Measurements from ENCODE around the gene MYO5A.
A peak's percentile ranks its signal among the peaks of the same experiment; 100 is the strongest.

The MYO5A gene

DNA sequence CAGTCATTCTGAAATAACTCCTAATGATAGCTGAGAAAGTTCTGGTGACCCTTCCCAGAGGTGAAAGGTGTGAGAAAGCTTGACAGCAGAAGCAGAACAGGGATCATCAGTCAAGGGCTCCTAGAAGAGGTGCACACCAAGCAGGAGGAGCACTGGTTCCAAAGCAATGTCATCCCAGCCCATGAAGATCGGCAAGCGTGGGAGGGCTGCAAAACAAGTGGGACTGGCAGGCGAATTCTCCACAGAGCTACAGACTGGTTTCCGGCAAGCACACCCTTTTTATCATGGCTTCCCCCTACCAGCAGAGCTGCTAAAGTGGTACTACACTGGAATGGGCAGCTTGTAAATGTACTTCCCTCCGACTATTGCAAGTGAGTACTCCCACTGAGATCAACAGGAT lies 170.7 kb downstream of the MYO5A start:
- H3K79me1 ChIP-seq (ENCODE audit: low read length) = no peaks in the 10 kb centered on the region
- H2BK5ac ChIP-seq (ENCODE audit: low read length) = no peak overlapping the region
- no peak overlapping the region for H2BK120ac ChIP-seq (ENCODE audit: low read depth, low read length)
- no peak overlapping the region for H2AK5ac ChIP-seq (ENCODE audit: low read length)
- WGBS (ENCODE audit: extremely low coverage, insufficient coverage, low lambda C conversion rate) = no CpG with 5 or more reads among the region's 5 CpGs
- H3K4me1 ChIP-seq (ENCODE audit: control insufficient read depth, low read depth, low read length) = no peaks in the 10 kb centered on the region
- H3K56ac ChIP-seq (ENCODE audit: low read length) = no peak overlapping the region
- no peak overlapping the region for H3K4me3 ChIP-seq (ENCODE audit: low read length)
- no peaks in the 10 kb centered on the region for H3K79me2 ChIP-seq (ENCODE audit: control insufficient read depth, insufficient read depth, low read length)
- DNase-seq = no peak
- no peaks in the 10 kb centered on the region for H3K36me3 ChIP-seq (ENCODE audit: control insufficient read depth, insufficient read depth, low read length)
- H3K9ac ChIP-seq (ENCODE audit: low read length) = no peak overlapping the region
- H3K4me2 ChIP-seq (ENCODE audit: low read length) = no peak overlapping the region
- H2BK15ac ChIP-seq (replicated peaks; ENCODE audit: low read depth) = no peak overlapping the region
- H3K27me3 ChIP-seq (ENCODE audit: insufficient read depth, low read length, poor library complexity) = no peaks in the 10 kb centered on the region
- H4K8ac ChIP-seq (ENCODE audit: low read depth, low read length) = no peak overlapping the region
- H3K4ac ChIP-seq (ENCODE audit: low read depth, low read length) = no peak overlapping the region
- no peak overlapping the region for H3K18ac ChIP-seq (ENCODE audit: low read length)
- H3K23ac ChIP-seq (ENCODE audit: low read length) = no peak overlapping the region
- no peak overlapping the region for H3K27ac ChIP-seq (ENCODE audit: low read depth, low read length)
- no peak overlapping the region for H4K5ac ChIP-seq (ENCODE audit: low read length)

DNA sequence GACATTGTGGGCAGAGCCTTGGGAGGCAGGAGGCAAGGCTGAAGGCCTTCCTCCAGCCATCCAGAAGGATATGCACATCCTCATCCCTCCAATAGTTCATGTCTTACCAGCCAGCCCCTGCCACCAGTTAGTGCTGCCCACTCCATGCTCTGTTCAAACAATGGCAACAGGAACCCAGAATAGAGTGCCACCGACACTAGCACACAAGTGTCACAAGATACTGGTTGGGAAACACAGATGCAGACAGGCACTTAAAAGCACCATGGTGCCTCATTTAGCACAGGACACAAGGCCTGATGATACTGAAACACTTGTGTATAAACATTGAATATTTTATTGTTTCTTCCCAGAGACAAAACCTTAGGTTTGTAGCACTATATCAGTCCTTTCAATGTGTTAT lies 176.6 kb downstream of the MYO5A start:
- H3K23ac ChIP-seq (ENCODE audit: low read length) = no peak overlapping the region
- no peak overlapping the region for H4K5ac ChIP-seq (ENCODE audit: low read length)
- H2BK15ac ChIP-seq (replicated peaks; ENCODE audit: low read depth) = no peak overlapping the region
- H3K4ac ChIP-seq (ENCODE audit: low read depth, low read length) = no peak overlapping the region
- no peak overlapping the region for H3K4me2 ChIP-seq (ENCODE audit: low read length)
- H2AK5ac ChIP-seq (ENCODE audit: low read length) = no peak overlapping the region
- H3K9ac ChIP-seq (ENCODE audit: low read length) = no peak overlapping the region
- H4K8ac ChIP-seq (ENCODE audit: low read depth, low read length) = no peak overlapping the region
- no peak overlapping the region for H3K4me3 ChIP-seq (ENCODE audit: low read length)
- no peaks in the 10 kb centered on the region for H3K79me1 ChIP-seq (ENCODE audit: low read length)
- no peak overlapping the region for H3K27ac ChIP-seq (ENCODE audit: low read depth, low read length)
- no peaks in the 10 kb centered on the region for H3K36me3 ChIP-seq (ENCODE audit: control insufficient read depth, insufficient read depth, low read length)
- H2BK120ac ChIP-seq (ENCODE audit: low read depth, low read length) = no peak overlapping the region
- WGBS (ENCODE audit: extremely low coverage, insufficient coverage, low lambda C conversion rate) = no CpG with 5 or more reads among the region's 1 CpG
- no peaks in the 10 kb centered on the region for H3K27me3 ChIP-seq (ENCODE audit: insufficient read depth, low read length, poor library complexity)
- no peak overlapping the region for H2BK5ac ChIP-seq (ENCODE audit: low read length)
- H3K79me2 ChIP-seq (ENCODE audit: control insufficient read depth, insufficient read depth, low read length) = no peaks in the 10 kb centered on the region
- H3K18ac ChIP-seq (ENCODE audit: low read length) = no peak overlapping the region
- no peak overlapping the region for H3K56ac ChIP-seq (ENCODE audit: low read length)
- no peak for DNase-seq
- H3K4me1 ChIP-seq (ENCODE audit: control insufficient read depth, low read depth, low read length) = no peaks in the 10 kb centered on the region

DNA sequence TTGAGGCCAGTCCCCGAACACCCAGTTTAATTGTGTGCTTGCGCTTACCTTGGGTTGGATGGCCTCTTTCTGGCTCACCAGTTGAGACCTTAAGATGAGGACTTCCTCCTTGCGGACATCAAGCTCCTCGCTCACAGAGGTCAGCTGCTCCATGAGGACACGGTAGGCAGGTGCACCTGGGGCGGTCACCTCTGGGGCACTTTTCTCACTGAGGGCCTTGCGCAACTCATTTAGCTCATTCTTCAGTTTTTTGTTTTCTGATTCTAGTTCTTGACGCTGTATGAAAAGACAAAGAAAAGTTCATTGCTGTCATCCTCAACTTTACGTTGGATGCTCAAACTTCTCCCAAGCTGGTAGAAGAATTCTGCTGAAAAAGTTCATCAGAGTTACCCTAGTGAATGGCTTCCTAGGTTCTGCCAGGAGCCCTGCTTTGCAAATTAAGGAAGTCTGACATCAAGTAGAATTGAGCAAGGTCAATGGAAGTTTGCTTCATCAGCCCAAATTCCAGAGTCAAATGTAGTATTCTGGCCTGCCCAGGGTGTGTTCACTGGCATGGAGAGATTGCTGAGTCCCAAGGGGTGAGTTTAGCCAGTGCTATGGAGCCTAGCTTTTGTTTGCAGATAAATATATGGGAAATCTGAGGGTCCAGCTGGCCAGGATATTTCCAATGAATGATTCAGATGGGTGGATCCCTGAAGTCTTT lies 177.3 kb downstream of the MYO5A start:
- no peak overlapping the region for H4K5ac ChIP-seq (ENCODE audit: low read length)
- no peak for DNase-seq
- no peaks in the 10 kb centered on the region for H3K79me2 ChIP-seq (ENCODE audit: control insufficient read depth, insufficient read depth, low read length)
- H4K8ac ChIP-seq (ENCODE audit: low read depth, low read length) = no peak overlapping the region
- H3K9ac ChIP-seq (ENCODE audit: low read length) = no peak overlapping the region
- H2BK5ac ChIP-seq (ENCODE audit: low read length) = no peak overlapping the region
- no peak overlapping the region for H3K4ac ChIP-seq (ENCODE audit: low read depth, low read length)
- H3K4me3 ChIP-seq (ENCODE audit: low read length) = no peak overlapping the region
- H3K4me2 ChIP-seq (ENCODE audit: low read length) = no peak overlapping the region
- no peaks in the 10 kb centered on the region for H3K4me1 ChIP-seq (ENCODE audit: control insufficient read depth, low read depth, low read length)
- H2BK15ac ChIP-seq (replicated peaks; ENCODE audit: low read depth) = no peak overlapping the region
- no peak overlapping the region for H3K27ac ChIP-seq (ENCODE audit: low read depth, low read length)
- no peak overlapping the region for H3K56ac ChIP-seq (ENCODE audit: low read length)
- H3K23ac ChIP-seq (ENCODE audit: low read length) = no peak overlapping the region
- no peak overlapping the region for H2BK120ac ChIP-seq (ENCODE audit: low read depth, low read length)
- no peak overlapping the region for H2AK5ac ChIP-seq (ENCODE audit: low read length)
- no peaks in the 10 kb centered on the region for H3K27me3 ChIP-seq (ENCODE audit: insufficient read depth, low read length, poor library complexity)
- no peaks in the 10 kb centered on the region for H3K79me1 ChIP-seq (ENCODE audit: low read length)
- H3K18ac ChIP-seq (ENCODE audit: low read length) = no peak overlapping the region
- H3K36me3 ChIP-seq (ENCODE audit: control insufficient read depth, insufficient read depth, low read length) = no peaks in the 10 kb centered on the region
- WGBS (ENCODE audit: extremely low coverage, insufficient coverage, low lambda C conversion rate) = no CpG with 5 or more reads among the region's 9 CpGs

DNA sequence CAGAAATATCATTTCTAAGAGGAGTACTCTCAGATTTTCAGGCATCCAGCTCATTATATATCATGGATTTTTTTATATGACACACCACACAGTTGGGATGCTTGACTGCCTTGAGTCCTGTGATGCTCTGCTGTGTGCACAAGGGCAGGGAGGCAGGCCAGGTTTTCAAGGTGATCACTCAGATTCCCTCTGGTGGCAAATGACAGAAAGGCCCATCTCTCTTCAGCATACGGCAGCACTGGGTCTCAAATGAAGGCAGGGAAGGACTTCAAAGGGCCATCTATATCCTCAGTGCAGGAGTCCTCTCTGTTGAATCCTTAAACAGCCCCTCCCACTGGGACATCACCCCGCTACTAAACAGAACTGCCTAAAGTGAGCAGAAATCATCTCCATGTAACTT lies 178.3 kb downstream of the MYO5A start:
- H4K5ac ChIP-seq (ENCODE audit: low read length) = no peak overlapping the region
- H3K9ac ChIP-seq (ENCODE audit: low read length) = no peak overlapping the region
- H3K23ac ChIP-seq (ENCODE audit: low read length) = no peak overlapping the region
- H2BK15ac ChIP-seq (replicated peaks; ENCODE audit: low read depth) = no peak overlapping the region
- H3K4me1 ChIP-seq (ENCODE audit: control insufficient read depth, low read depth, low read length) = no peaks in the 10 kb centered on the region
- no peak overlapping the region for H2BK120ac ChIP-seq (ENCODE audit: low read depth, low read length)
- H3K79me2 ChIP-seq (ENCODE audit: control insufficient read depth, insufficient read depth, low read length) = no peaks in the 10 kb centered on the region
- no peak overlapping the region for H2BK5ac ChIP-seq (ENCODE audit: low read length)
- H3K4me2 ChIP-seq (ENCODE audit: low read length) = no peak overlapping the region
- H3K4me3 ChIP-seq (ENCODE audit: low read length) = no peak overlapping the region
- H3K79me1 ChIP-seq (ENCODE audit: low read length) = no peaks in the 10 kb centered on the region
- DNase-seq = peak; percentile 47
- no peak overlapping the region for H2AK5ac ChIP-seq (ENCODE audit: low read length)
- no peaks in the 10 kb centered on the region for H3K36me3 ChIP-seq (ENCODE audit: control insufficient read depth, insufficient read depth, low read length)
- no peak overlapping the region for H3K18ac ChIP-seq (ENCODE audit: low read length)
- H4K8ac ChIP-seq (ENCODE audit: low read depth, low read length) = no peak overlapping the region
- no peak overlapping the region for H3K56ac ChIP-seq (ENCODE audit: low read length)
- no CpG with 5 or more reads among the region's 2 CpGs for WGBS (ENCODE audit: extremely low coverage, insufficient coverage, low lambda C conversion rate)
- H3K4ac ChIP-seq (ENCODE audit: low read depth, low read length) = no peak overlapping the region
- no peak overlapping the region for H3K27ac ChIP-seq (ENCODE audit: low read depth, low read length)
- H3K27me3 ChIP-seq (ENCODE audit: insufficient read depth, low read length, poor library complexity) = no peaks in the 10 kb centered on the region

DNA sequence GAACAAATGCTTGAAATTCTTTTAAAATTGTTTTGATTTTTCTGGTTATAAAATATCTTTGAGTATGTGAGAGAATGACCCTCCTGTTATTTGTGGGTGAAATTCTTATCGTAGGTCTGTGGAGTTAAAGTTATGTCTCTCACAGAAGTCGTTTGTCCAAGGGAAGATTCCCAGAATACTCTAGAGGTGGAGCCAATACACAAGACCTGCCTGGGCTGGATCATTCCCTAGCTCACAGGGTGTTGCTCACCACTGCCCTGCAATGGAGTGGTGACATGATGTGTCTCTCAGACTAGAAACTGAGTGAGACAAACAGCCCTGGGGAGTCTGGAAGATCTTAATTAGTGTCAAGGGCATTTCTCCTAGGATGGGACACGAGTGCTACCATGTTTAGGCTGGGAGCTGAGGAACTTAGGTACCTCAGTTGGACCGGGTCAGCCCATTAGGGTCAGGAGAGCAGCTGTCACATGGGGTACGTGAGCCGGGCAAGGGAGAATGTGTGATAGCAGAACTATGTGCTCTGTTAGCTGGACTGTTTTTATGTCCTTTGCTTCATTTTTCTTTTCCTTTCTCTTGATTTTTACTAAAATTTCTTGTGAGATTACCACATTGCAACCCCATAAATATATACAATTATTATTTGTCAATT lies 179.5 kb downstream of the MYO5A start:
- Histone ChIP-seq H3K18ac (ENCODE audit: low read length) (no peak overlapping the region), H3K23ac (ENCODE audit: low read length) (no peak overlapping the region), H3K79me1 (ENCODE audit: low read length) (no peaks in the 10 kb centered on the region), H4K5ac (ENCODE audit: low read length) (no peak overlapping the region), H3K9ac (ENCODE audit: low read length) (no peak overlapping the region), H2BK5ac (ENCODE audit: low read length) (no peak overlapping the region), H2BK120ac (ENCODE audit: low read depth, low read length) (no peak overlapping the region), H3K4me3 (ENCODE audit: low read length) (no peak overlapping the region), H3K27me3 (ENCODE audit: insufficient read depth, low read length, poor library complexity) (no peaks in the 10 kb centered on the region), H4K8ac (ENCODE audit: low read depth, low read length) (no peak overlapping the region), H3K56ac (ENCODE audit: low read length) (no peak overlapping the region), H2BK15ac (replicated peaks; ENCODE audit: low read depth) (no peak overlapping the region), H3K4ac (ENCODE audit: low read depth, low read length) (no peak overlapping the region), H2AK5ac (ENCODE audit: low read length) (no peak overlapping the region), H3K4me2 (ENCODE audit: low read length) (no peak overlapping the region), H3K36me3 (ENCODE audit: control insufficient read depth, insufficient read depth, low read length) (no peaks in the 10 kb centered on the region), H3K4me1 (ENCODE audit: control insufficient read depth, low read depth, low read length) (no peaks in the 10 kb centered on the region), H3K79me2 (ENCODE audit: control insufficient read depth, insufficient read depth, low read length) (no peaks in the 10 kb centered on the region), H3K27ac (ENCODE audit: low read depth, low read length) (no peak overlapping the region)
- DNase-seq = peak; percentile 54
- no CpG with 5 or more reads among the region's 6 CpGs for WGBS (ENCODE audit: extremely low coverage, insufficient coverage, low lambda C conversion rate)

Measured in mesendoderm (in vitro differentiated cells).